GM19397 (cell line): ENCODE data around the gene NPC1.
"Not testable (repeated sequence)": the region's sequence is repeated elsewhere in the genome, so short reads cannot be mapped to it uniquely, and the experiment has no call there.

Experiments
- ATAC-seq: cut with Tn5 transposase; IDR thresholded peaks from one replicate; pipeline ENCODE4 v1.9.1; 2021; ENCODE audit warnings: mild to moderate bottlenecking, moderate library complexity; ENCODE audit not compliant: unreplicated experiment

The NPC1 gene

GRCh38 chr18:23578067-23578701 lies 8.1 kb downstream of the NPC1 start:
- no peak for ATAC-seq

- ATAC-seq = not testable (repeated sequence)
Measured at GRCh38 chr18:23577521-23577920, 8.8 kb downstream of the NPC1 start.

GRCh38 chr18:23575309-23575651 lies 11.0 kb downstream of the NPC1 start:
- ATAC-seq = no peak

- no peak for ATAC-seq
Measured at GRCh38 chr18:23574611-23575308, 11.5 kb downstream of the NPC1 start.

- no peak for ATAC-seq
Measured at GRCh38 chr18:23573626-23574431, 12.5 kb downstream of the NPC1 start.

- ATAC-seq = no peak
Measured at GRCh38 chr18:23573020-23573419, 13.3 kb downstream of the NPC1 start.

GRCh38 chr18:23572570-23572969 lies 13.7 kb downstream of the NPC1 start:
- no peak for ATAC-seq

GRCh38 chr18:23572012-23572411 lies 14.3 kb downstream of the NPC1 start:
- no peak for ATAC-seq

- ATAC-seq = no peak
Measured at GRCh38 chr18:23570912-23571504, 15.3 kb downstream of the NPC1 start.

GRCh38 chr18:23569299-23570063 lies 16.8 kb downstream of the NPC1 start:
- no peak for ATAC-seq

- no peak for ATAC-seq
Measured at GRCh38 chr18:23568281-23569138, 17.8 kb downstream of the NPC1 start.

GRCh38 chr18:23567671-23568070 lies 18.6 kb downstream of the NPC1 start:
- no peak for ATAC-seq

- ATAC-seq = no peak
Measured at GRCh38 chr18:23565916-23566547, 20.3 kb downstream of the NPC1 start.

GRCh38 chr18:23563377-23564043 lies 22.8 kb downstream of the NPC1 start:
- no peak for ATAC-seq

GRCh38 chr18:23560186-23560585 lies 26.1 kb downstream of the NPC1 start:
- no peak for ATAC-seq

GRCh38 chr18:23557511-23557910 lies 28.8 kb downstream of the NPC1 start:
- ATAC-seq = not testable (repeated sequence)

GRCh38 chr18:23556145-23556780 lies 30.0 kb downstream of the NPC1 start:
- ATAC-seq = no peak

GRCh38 chr18:23553887-23554286 lies 32.4 kb downstream of the NPC1 start:
- no peak for ATAC-seq
